Liver (tissue), 9 donors: Measurements from ENCODE around the gene MAP3K15. TPM values are rescaled to one million over a fixed set of nuclear protein-coding genes. Genes with fewer than 3 reads are reported as not detected.
A peak's percentile ranks its signal among the peaks of the same experiment; 100 is the strongest.

Experiments used
- DNase-seq: peaks from one replicate; pipeline ENCODE4 v3.0.0-alpha.2; 2017; ENCODE audit warnings: low spot score
- H3K27ac ChIP-seq, 2 donors: one replicate each; pipeline ENCODE4 v1.7.0; 2013; ENCODE audit warnings: inconsistent platforms in 2 of 2, low read length in 2 of 2, control low read depth in 1 of 2, low read depth in 1 of 2, mild to moderate bottlenecking in 1 of 2
- H3K27me3 ChIP-seq, 4 donors: one replicate each; pipeline versions ENCODE4 v1.6.1 to v1.7.0; 2013; ENCODE audit warnings: low read length in 3 of 4, inconsistent platforms in 1 of 4, mild to moderate bottlenecking in 1 of 4, moderate library complexity in 1 of 4; ENCODE audit not compliant: control insufficient read depth in 4 of 4, insufficient read depth in 4 of 4
- H3K36me3 ChIP-seq, 4 donors: one replicate each; pipeline versions ENCODE4 v1.6.1 to v1.7.0; 2013; ENCODE audit warnings: low read length in 3 of 4, mild to moderate bottlenecking in 3 of 4, low read depth in 1 of 4, moderate library complexity in 1 of 4; ENCODE audit not compliant: control insufficient read depth in 4 of 4, insufficient read depth in 3 of 4
- H3K4me1 ChIP-seq, 4 donors: one replicate each; pipeline versions ENCODE4 v1.6.1 to v1.7.0; 2013; ENCODE audit warnings: low read length in 3 of 4, mild to moderate bottlenecking in 3 of 4, moderate library complexity in 1 of 4; ENCODE audit not compliant: control insufficient read depth in 4 of 4, insufficient read depth in 4 of 4
- H3K4me3 ChIP-seq, 3 donors: one replicate each; pipeline versions ENCODE4 v1.6.1 to v1.7.0; 2013; ENCODE audit warnings: low read length in 3 of 3, control low read depth in 1 of 3, low read depth in 1 of 3, mild to moderate bottlenecking in 1 of 3
- H3K9ac ChIP-seq, 2 donors: one replicate each; pipeline ENCODE4 v1.7.0; 2013; ENCODE audit warnings: low read length in 2 of 2, mild to moderate bottlenecking in 2 of 2, moderate library complexity in 2 of 2, control low read depth in 1 of 2, low read depth in 1 of 2
- H3K9me3 ChIP-seq, 4 donors: one replicate each; pipeline versions ENCODE4 v1.6.1 to v1.7.0; 2013; ENCODE audit warnings: low read length in 3 of 4; ENCODE audit not compliant: control insufficient read depth in 4 of 4
- ATF3 ChIP-seq: IDR thresholded peaks from 2 replicates; pipeline ENCODE4 v1.6.1; 2016; ENCODE audit warnings: antibody characterized with exemption
- CTCF ChIP-seq: fragments of 150-350 bp; IDR thresholded peaks from 2 replicates; pipeline ENCODE4 v1.5.1; 2017; ENCODE audit warnings: improper control_type of control experiment, low read depth, low read length; ENCODE audit not compliant: missing input control
- EGR1 ChIP-seq, 2 donors: IDR thresholded peaks; 2 replicates each; pipeline ENCODE4 v1.6.1; 2016 to 2018; ENCODE audit warnings: antibody characterized with exemption in 2 of 2, low read depth in 2 of 2
- FOXA1 ChIP-seq: IDR thresholded peaks from 2 replicates; pipeline ENCODE4 v1.6.1; 2016; ENCODE audit warnings: antibody characterized with exemption
- FOXA2 ChIP-seq: IDR thresholded peaks from 2 replicates; pipeline ENCODE4 v1.6.1; 2016; ENCODE audit warnings: antibody characterized with exemption
- GABPA ChIP-seq, 2 donors: IDR thresholded peaks in 1 of 2; conservative IDR thresholded peaks in 1 of 2; 2 replicates each; pipeline ENCODE4 v1.6.1; 2016; ENCODE audit warnings: antibody characterized with exemption in 2 of 2, mild to moderate bottlenecking in 1 of 2, moderate library complexity in 1 of 2
- HNF4A ChIP-seq, 2 donors: conservative IDR thresholded peaks; 2 replicates each; pipeline ENCODE4 v1.6.1; 2016; ENCODE audit warnings: antibody characterized with exemption in 2 of 2, mild to moderate bottlenecking in 2 of 2
- HNF4G ChIP-seq: IDR thresholded peaks from 2 replicates; pipeline ENCODE4 v1.6.1; 2016; ENCODE audit warnings: antibody characterized with exemption
- JUND ChIP-seq, 2 donors: IDR thresholded peaks; 2 replicates each; pipeline ENCODE4 v1.6.1; 2016; ENCODE audit warnings: antibody characterized with exemption in 2 of 2
- MAX ChIP-seq: IDR thresholded peaks from 2 replicates; pipeline ENCODE4 v1.6.1; 2016; ENCODE audit warnings: antibody characterized with exemption
- NR2F2 ChIP-seq: IDR thresholded peaks from 2 replicates; pipeline ENCODE4 v1.6.1; 2016; ENCODE audit warnings: antibody characterized with exemption
- RAD21 ChIP-seq, 2 donors: IDR thresholded peaks; 2 replicates each; pipeline ENCODE4 v1.6.1; 2016; ENCODE audit warnings: antibody characterized with exemption in 2 of 2, mild to moderate bottlenecking in 2 of 2
- REST ChIP-seq: IDR thresholded peaks from 2 replicates; pipeline ENCODE4 v1.6.1; 2016; ENCODE audit warnings: antibody characterized with exemption, mild to moderate bottlenecking
- RXRA ChIP-seq, 2 donors: IDR thresholded peaks; 2 replicates each; pipeline ENCODE4 v1.6.1; 2017 to 2018; ENCODE audit warnings: antibody characterized with exemption in 2 of 2, mild to moderate bottlenecking in 1 of 2
- SP1 ChIP-seq: IDR thresholded peaks from 2 replicates; pipeline ENCODE4 v1.6.1; 2018; ENCODE audit warnings: antibody characterized with exemption, mild to moderate bottlenecking
- TAF1 ChIP-seq: conservative IDR thresholded peaks from 2 replicates; pipeline ENCODE4 v1.6.1; 2016; ENCODE audit warnings: antibody characterized with exemption, mild to moderate bottlenecking
- YY1 ChIP-seq: IDR thresholded peaks from 2 replicates; pipeline ENCODE4 v1.6.1; 2016; ENCODE audit warnings: antibody characterized with exemption, mild to moderate bottlenecking
- ZBTB33 ChIP-seq: IDR thresholded peaks from 2 replicates; pipeline ENCODE4 v1.6.1; 2016; ENCODE audit warnings: antibody characterized with exemption
- WGBS: extraction: QIAGEN DNeasy Blood & Tissue Kit; methylation state at CpG from one replicate; pipeline ENCODE4 v1.1.7; 2013; 5-methylcytosine and 5-hydroxymethylcytosine counted together
- polyA plus RNA-seq, 2 donors: library from polyadenylated mRNA; stranded (reverse) in 1 of 2; unstranded in 1 of 2; fragments of 200-250 nt in 1 of 2; fragments of >200 nt in 1 of 2; fragmentation: Nextera tagmentation in 1 of 2; extraction: Ambion mirVana in 1 of 2; gene quantifications; one replicate each; pipeline versions ENCODE4 v1.2.1 to v1.2.3, GENCODE V29; 2013 to 2015
- total RNA-seq, 2 donors: library from RNA; depleted of rRNA; stranded (reverse); fragments of >200 nt; gene quantifications; one replicate each; pipeline ENCODE4 v1.2.3, GENCODE V29; 2014
- donor health status: healthy.
- donor health status: healthy.
- donor health status: healthy.
- donor health status: healthy.
- donor health status: healthy.

MAP3K15 gene
- total and polyA plus RNA-seq, 4 donors, result 0.09 to 0.28 TPM; not detected in 2

GRCh38 chrX:19334945-19335626, 180.2 kb downstream of the MAP3K15 start (continued):
- TF ChIP-seq ZBTB33 (no peak), HNF4G (no peak), CTCF (peak; percentile 18), MAX (no peak), NR2F2 (no peak)

GRCh38 chrX:19332983-19333382, 182.3 kb downstream of the MAP3K15 start:
- Histone ChIP-seq H3K36me3 (no peaks in the 10 kb centered on the region), H3K9me3 (peaks cover 0 to 3% (median 0%) of the 10 kb centered on the region in 4 donors), H3K9ac (no peak overlapping the region), H3K27me3 (no peaks in the 10 kb centered on the region), H3K4me3 (no peak overlapping the region), H3K27ac (no peak overlapping the region), H3K4me1 (no peaks in the 10 kb centered on the region)
- no peak for DNase-seq
- WGBS, result 44% methylated on average over 5 of the region's 5 CpGs
- TF ChIP-seq RXRA (IDR thresholded peaks at IDR 0.05) (no peak), EGR1 (IDR thresholded peaks at IDR 0.05; ENCODE audit: low read depth in 2 of 2) (no peak), ATF3 (no peak), ZBTB33 (no peak), MAX (no peak), GABPA (IDR thresholded peaks at IDR 0.05 in 1 of 2, conservative IDR thresholded peaks at IDR 0.05 in 1 of 2) (no peak), YY1 (no peak), TAF1 (no peak), NR2F2 (no peak), HNF4G (no peak), FOXA1 (no peak), JUND (IDR thresholded peaks at IDR 0.05) (no peak), HNF4A (conservative IDR thresholded peaks at IDR 0.05) (no peak), RAD21 (IDR thresholded peaks at IDR 0.05) (no peak), SP1 (no peak), FOXA2 (no peak), CTCF (no peak), REST (no peak)
